Smooth muscle cell (in vitro differentiated cells): ENCODE measurements around the gene WHRN. TPM values are rescaled to one million over a fixed set of nuclear protein-coding genes. Genes with fewer than 3 reads are reported as not detected.

Experiments
- DNase-seq: peaks from one replicate; lab custom pipeline; 2025; ENCODE audit not compliant: unreplicated experiment; lab: John Stamatoyannopoulos, UW
- H2AFZ ChIP-seq: fragments of 200-600 bp; sonication (generic); 2 replicates; pipeline ENCODE4 v1.6.0; 2016; ENCODE audit warnings: antibody characterized with exemption, low read depth, mild to moderate bottlenecking
- H3F3A ChIP-seq: fragments of 200-600 bp; sonication (generic); 2 replicates; pipeline ENCODE4 v1.6.0; 2017; ENCODE audit warnings: antibody characterized with exemption, low read depth
- H3K27ac ChIP-seq: fragments of 200-600 bp; sonication (generic); 2 replicates; pipeline ENCODE4 v1.5.1; 2016; ENCODE audit warnings: low read depth, mild to moderate bottlenecking
- H3K27me3 ChIP-seq: fragments of 200-600 bp; sonication (generic); 2 replicates; pipeline ENCODE4 v1.6.1; 2016; ENCODE audit warnings: low read depth, mild to moderate bottlenecking
- H3K36me3 ChIP-seq: fragments of 200-600 bp; sonication (generic); 2 replicates; pipeline ENCODE4 v1.5.1; 2016; ENCODE audit warnings: low read depth
- H3K4me1 ChIP-seq: fragments of 200-600 bp; sonication (generic); 2 replicates; pipeline ENCODE4 v1.5.1; 2016; ENCODE audit warnings: low read depth
- H3K4me2 ChIP-seq: fragments of 200-600 bp; sonication (generic); 2 replicates; pipeline ENCODE4 v1.6.0; 2016; ENCODE audit warnings: mild to moderate bottlenecking
- H3K4me3 ChIP-seq: fragments of 200-600 bp; sonication (generic); 2 replicates; pipeline ENCODE4 v1.5.1; 2016; ENCODE audit warnings: mild to moderate bottlenecking
- H3K79me2 ChIP-seq: fragments of 200-600 bp; sonication (generic); 2 replicates; pipeline ENCODE4 v1.6.0; 2016; ENCODE audit warnings: low read depth, mild to moderate bottlenecking
- H3K9ac ChIP-seq: fragments of 200-600 bp; sonication (generic); 2 replicates; pipeline ENCODE4 v1.6.0; 2016; ENCODE audit warnings: low read depth
- H3K9me3 ChIP-seq: fragments of 200-600 bp; sonication (generic); replicated peaks from 2 replicates; pipeline ENCODE4 v1.5.1; 2016; ENCODE audit warnings: low read depth
- H4K20me1 ChIP-seq: fragments of 200-600 bp; sonication (generic); 2 replicates; pipeline ENCODE4 v1.6.0; 2016; ENCODE audit warnings: low read depth
- WGBS: methylation state at CpG from one replicate; pipeline ENCODE4 v1.1.7; 2016; ENCODE audit warnings: low lambda C conversion rate; 5-methylcytosine and 5-hydroxymethylcytosine counted together
- polyA plus RNA-seq: library from polyadenylated mRNA; unstranded; fragments of >200 nt; fragmentation: Nextera tagmentation; extraction: Ambion mirVana; gene quantifications from 2 replicates; pipeline ENCODE4 v1.2.1, GENCODE V29; 2016
- total RNA-seq: library from RNA; depleted of rRNA; stranded (reverse); fragments of >200 nt; gene quantifications from 2 replicates; pipeline ENCODE4 v1.2.3, GENCODE V29; 2014
- TF ChIP-seq, protein P1 (sequence below): fragments of 200-600 bp; sonication (generic); IDR thresholded peaks from 2 replicates; pipeline ENCODE4 v1.5.1; 2017; ENCODE audit warnings: borderline replicate concordance, mild to moderate bottlenecking, antibody characterized with exemption; ENCODE audit not compliant: insufficient read depth, poor library complexity, severe bottlenecking

WHRN gene
- total and polyA plus RNA-seq, 2 experiments from 2014 or later = 3.6 to 12.9 TPM

DNA sequence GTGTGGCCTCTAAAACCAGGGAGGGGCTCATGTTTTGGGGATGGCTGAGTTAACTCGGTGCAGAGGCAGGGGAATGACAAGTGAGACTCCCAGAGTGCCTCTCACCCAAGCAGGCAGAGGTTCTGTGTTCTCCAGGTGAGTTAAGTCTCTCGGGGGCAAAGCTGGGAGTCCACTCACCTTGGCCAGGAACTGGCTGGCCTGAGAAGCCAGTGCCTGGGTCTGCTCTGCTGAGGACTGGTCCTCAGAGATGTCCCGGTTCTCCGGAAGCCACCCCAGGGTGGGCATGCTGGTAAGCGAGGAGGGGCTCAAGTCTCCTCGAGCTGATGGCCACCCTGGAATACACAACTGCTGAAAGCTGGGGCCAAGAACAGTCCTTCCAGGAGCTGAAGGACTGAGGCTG lies 137.9 kb downstream of the WHRN start:
- Histone ChIP-seq H3K4me2 (no peak overlapping the region), H3F3A (peaks cover 14% of the 10 kb centered on the region), H3K27ac (peak overlapping the region; percentile 53), H4K20me1 (no peaks in the 10 kb centered on the region), H3K9me3 (no peaks in the 10 kb centered on the region), H2AFZ (no peak overlapping the region), H3K79me2 (no peaks in the 10 kb centered on the region), H3K4me1 (no peaks in the 10 kb centered on the region), H3K4me3 (no peak overlapping the region), H3K36me3 (no peaks in the 10 kb centered on the region), H3K27me3 (no peaks in the 10 kb centered on the region), H3K9ac (no peak overlapping the region)
- no peak for DNase-seq
- 95% methylated on average over 6 of the region's 6 CpGs for WGBS
- TF ChIP-seq, protein P1, sequence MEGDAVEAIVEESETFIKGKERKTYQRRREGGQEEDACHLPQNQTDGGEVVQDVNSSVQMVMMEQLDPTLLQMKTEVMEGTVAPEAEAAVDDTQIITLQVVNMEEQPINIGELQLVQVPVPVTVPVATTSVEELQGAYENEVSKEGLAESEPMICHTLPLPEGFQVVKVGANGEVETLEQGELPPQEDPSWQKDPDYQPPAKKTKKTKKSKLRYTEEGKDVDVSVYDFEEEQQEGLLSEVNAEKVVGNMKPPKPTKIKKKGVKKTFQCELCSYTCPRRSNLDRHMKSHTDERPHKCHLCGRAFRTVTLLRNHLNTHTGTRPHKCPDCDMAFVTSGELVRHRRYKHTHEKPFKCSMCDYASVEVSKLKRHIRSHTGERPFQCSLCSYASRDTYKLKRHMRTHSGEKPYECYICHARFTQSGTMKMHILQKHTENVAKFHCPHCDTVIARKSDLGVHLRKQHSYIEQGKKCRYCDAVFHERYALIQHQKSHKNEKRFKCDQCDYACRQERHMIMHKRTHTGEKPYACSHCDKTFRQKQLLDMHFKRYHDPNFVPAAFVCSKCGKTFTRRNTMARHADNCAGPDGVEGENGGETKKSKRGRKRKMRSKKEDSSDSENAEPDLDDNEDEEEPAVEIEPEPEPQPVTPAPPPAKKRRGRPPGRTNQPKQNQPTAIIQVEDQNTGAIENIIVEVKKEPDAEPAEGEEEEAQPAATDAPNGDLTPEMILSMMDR = no peak

DNA sequence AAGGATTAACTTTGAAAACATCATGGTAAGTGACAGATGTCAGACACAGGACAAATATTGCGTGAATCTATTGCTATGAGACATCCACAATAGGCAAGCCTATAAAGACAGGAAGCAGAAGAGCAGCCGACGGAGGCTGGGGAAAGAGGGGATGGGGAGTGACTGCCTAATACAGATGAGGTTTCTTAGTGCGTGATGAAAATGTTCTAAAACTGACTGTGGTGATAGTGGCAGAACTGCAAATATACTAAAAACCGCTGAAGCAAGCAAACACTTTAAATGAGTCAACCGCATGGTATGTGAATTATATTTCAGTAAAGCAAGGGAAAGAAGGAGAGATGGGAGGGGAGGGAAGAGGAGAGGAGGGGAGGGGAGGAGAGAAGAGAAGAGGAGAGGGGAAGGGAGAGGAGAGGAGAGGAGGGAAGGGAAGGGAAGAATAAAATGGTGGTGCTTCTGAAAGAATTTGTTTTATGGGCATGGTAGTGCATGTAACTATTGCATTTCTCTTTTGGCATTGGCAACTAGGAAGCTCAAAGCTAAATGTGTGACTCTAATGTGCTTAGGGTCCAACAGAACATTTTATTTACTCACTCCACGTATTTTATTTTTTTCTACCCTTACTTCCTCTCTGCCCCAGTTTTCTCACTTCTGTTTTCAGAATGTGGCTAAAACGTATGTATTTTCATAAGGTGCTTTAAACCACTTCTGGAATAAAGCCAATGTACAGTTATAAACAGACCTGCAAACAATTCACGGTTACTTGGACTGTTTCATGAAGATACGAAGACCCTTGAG lies 138.7 kb downstream of the WHRN start:
- Histone ChIP-seq H3K27ac (peak overlapping the region; percentile 53), H3K4me3 (no peak overlapping the region), H3K9ac (no peak overlapping the region), H3K4me1 (no peaks in the 10 kb centered on the region), H2AFZ (no peak overlapping the region), H3K36me3 (no peaks in the 10 kb centered on the region), H3K9me3 (no peaks in the 10 kb centered on the region), H3F3A (peaks cover 14% of the 10 kb centered on the region), H4K20me1 (no peaks in the 10 kb centered on the region), H3K27me3 (no peaks in the 10 kb centered on the region), H3K4me2 (peak overlapping the region; percentile 35), H3K79me2 (no peaks in the 10 kb centered on the region)
- 45% methylated on average over 10 of the region's 10 CpGs for WGBS
- TF ChIP-seq, protein P1 = no peak
- DNase-seq = no peak

DNA sequence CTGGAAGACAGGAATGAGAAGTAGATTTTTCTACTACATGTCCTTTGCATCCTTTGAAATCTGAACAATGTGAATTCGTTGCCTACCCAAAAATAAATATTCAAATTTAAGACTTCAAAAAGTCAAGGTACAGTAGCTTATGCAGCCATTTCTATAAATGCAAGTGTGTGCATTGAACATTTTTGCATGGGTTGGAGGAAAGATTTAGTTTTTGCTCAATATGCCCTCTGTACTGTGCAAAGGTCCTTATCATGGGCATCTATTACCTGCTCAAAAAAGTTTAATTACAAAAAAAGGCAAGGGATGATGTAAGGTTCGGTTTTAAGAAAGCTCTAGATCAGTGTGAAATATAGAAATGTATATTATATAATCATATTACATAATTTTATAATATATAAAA lies 140.1 kb downstream of the WHRN start:
- DNase-seq = no peak
- WGBS = 97% methylated on average over 2 of the region's 2 CpGs
- Histone ChIP-seq H3K79me2 (no peaks in the 10 kb centered on the region), H3K27me3 (no peaks in the 10 kb centered on the region), H3K36me3 (peaks cover 4% of the 10 kb centered on the region), H3K4me3 (no peak overlapping the region), H3K9ac (no peak overlapping the region), H3K27ac (no peak overlapping the region), H3F3A (peaks cover 14% of the 10 kb centered on the region), H3K9me3 (no peaks in the 10 kb centered on the region), H4K20me1 (no peaks in the 10 kb centered on the region), H3K4me1 (no peaks in the 10 kb centered on the region), H2AFZ (no peak overlapping the region), H3K4me2 (no peak overlapping the region)
- TF ChIP-seq, protein P1 = no peak
